HG03442 (cell line): Measurements from ENCODE around the gene RBMS3.
"Not testable (repeated sequence)": the region's sequence is repeated elsewhere in the genome, so short reads cannot be mapped to it uniquely, and the experiment has no call there.

Experiments
- ATAC-seq: cut with Tn5 transposase; IDR thresholded peaks from one replicate; pipeline ENCODE4 v1.9.1; 2021; ENCODE audit warnings: mild to moderate bottlenecking, moderate library complexity; ENCODE audit not compliant: unreplicated experiment

RBMS3 gene

DNA sequence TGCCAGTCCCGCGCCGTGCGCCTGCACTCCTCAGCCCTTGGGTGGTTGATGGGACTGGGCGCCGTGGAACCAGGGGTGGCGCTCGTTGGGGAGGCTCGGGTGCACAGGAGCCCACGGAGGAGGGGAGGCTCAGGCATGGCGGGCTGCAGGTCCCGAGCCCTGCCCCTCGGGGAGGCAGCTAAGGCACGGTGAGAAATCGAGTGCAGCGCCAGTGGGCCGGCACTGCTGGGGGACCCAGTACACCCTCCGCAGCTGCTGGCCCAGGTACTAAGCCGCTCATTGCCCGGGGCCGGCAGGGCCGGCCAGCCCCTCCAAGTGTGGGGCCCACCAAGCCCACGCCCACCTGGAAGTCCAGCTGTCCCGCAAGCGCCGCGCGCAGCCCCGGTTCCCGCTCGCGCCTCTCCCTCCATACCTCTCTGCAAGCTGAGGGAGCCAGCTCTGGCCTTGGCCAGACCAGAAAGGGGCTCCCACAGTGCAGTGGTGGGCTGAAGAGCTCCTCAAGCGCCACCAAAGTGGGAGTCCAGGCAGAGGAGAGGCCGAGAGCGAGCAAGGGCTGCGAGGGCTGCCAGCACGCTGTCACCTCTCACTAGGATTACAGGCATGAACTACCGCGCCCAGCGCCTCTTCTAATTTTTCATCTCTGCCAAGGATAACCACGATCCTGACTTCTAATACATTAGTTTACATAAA is 192.8 kb downstream of the RBMS3 start:
- ATAC-seq = not testable (repeated sequence)

DNA sequence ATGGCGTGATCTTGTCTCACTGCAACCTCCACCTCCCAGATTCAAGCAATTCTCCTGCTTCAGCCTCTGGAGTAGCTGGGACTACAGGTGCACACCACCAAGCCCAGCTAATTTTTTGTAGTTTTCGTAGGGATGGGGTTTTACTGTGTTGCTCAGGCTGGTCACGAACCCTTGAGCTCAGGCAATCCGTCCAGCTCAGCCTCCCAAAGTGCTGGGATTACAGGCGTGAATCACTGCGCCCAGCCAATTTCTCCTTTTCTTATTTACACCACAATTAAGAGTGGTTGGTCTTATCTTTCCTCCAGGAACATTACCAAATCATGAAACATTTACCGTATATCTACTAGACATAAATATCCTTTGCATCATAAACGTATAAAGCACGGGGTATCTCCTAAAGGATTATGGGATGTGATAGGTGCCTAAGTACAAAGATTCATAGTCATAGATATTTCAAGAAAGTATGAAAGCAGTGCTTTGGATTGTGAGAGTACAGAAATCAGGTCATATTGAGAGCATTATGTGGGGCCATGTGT is 194.5 kb downstream of the RBMS3 start:
- no peak for ATAC-seq

DNA sequence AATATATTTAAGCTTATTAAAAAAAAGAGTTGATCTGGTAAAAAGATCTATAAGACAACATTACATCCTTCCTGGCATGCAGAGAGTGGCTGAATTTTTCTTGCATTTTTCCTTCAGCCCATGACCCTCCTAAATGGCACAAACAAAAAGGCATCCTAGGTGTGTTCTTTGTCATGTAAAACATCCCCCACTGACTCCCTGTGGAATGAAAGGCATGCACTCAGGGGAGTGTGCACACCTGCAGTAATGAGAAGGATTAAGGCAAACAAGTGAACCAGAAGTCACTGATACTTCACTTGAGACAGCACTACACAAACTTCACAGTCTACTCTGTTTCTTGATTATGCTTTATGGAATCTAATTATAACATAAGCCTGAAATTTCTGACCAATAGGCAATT is 195.0 kb downstream of the RBMS3 start:
- no peak for ATAC-seq

DNA sequence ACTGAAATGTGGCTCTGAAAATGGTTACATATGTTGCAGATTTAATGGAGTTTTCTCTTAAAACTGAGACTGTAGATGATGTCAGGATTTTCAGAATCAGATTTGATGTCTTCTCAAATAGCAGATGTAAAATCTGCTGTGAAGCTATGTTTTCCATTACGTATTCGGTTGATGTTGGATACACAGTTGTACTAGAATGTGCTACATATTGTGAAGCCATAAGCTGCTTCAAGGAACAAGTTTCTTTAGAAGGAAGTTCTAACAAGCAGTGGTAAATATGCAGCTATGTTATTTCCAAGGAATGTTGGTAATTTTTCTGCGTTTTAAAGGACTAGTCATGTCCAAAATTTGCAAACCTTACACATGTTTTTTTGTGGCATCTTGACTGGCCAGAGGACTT is 197.7 kb downstream of the RBMS3 start:
- ATAC-seq = no peak

DNA sequence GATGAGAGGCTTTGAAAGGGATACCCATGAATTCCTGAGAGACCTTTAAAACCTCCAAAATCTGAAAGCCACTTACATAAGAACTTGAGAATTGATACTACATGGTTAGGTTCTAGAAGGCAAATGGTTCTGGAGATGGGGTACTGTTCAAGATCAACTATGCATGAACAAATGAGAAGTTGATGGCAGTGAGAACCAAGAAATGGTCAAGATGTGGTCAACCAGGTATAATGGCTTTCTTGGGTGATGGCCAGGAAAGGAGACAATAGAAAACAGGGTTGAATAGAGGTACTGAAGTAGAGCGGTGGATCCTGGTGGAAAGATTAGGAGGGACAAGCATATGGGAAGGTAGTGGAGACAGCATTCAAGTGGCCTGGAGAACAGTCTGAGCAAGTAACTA is 200.4 kb downstream of the RBMS3 start:
- ATAC-seq = no peak

DNA sequence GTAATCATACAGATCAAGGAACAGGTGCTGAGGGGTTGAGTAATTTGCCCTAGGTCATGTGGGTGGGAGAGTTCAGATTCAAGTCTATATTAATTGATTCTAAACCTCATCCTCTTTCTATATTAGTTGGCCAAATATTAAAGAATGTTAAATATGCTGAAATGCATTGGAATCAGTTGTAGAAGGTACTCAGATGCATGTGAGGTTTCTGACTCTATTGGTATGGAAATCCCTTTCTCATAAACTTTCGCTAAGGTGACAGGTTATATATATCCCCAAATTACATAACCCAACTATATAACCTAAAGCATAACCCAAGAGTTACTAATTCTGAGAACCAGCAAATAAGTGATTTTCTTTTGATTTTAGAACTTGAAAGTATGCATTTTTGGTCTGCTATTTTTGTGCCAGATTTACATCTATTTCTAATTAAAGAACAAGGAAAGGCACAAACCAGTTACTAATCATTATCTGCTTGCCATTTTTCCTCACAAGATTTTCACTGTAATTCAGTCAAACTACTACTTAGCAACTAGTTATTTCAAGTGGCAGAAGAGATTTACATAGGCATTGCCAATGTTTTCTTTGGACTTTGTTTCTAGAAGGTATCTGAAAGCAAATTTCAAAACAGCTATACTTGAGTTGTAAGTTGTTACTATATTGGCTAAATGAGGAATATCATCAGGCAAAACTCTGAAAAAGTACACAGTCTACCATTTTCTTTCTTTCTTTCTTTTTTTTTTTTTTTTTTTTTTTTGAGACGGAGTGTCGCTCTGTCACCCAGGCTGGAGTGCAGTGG is 201.3 kb downstream of the RBMS3 start:
- no peak for ATAC-seq

DNA sequence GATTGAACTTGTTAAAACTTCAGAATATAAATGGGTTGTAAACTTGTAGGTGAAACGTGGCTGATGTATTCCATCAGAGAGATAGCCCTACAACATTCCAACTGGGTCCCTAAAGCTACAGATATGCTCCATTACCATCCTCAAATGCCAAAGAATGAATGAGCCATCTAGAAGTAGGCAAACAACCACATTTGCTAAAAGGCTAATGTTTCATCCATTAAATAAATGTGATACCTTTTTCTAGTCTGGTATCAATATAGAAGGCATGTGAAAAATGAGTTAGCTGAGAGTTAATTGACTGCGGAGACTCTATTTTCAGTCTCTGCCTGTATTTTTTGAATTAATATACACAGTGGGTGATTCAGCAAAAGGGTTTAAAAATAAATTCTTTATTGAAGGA is 203.8 kb downstream of the RBMS3 start:
- no peak for ATAC-seq

DNA sequence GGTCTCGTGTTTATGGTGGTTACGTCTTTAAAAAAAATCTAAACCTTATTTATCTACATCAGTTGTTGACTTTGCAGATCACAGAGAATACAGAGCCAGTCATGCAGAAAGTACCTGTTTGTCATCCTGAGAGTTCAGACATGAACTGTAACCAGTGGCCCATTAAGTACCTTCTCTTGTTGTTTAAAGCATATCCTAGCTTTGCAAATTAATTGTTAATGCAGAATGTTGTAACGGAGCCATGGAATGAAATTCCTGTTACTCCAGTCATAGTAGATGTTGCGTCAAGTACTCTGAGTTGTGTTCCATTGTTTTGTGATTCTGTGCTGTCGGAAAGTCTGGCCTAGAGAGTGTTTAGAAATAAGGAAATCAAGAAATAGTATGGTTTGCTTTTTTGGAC is 205.2 kb downstream of the RBMS3 start:
- ATAC-seq = no peak

DNA sequence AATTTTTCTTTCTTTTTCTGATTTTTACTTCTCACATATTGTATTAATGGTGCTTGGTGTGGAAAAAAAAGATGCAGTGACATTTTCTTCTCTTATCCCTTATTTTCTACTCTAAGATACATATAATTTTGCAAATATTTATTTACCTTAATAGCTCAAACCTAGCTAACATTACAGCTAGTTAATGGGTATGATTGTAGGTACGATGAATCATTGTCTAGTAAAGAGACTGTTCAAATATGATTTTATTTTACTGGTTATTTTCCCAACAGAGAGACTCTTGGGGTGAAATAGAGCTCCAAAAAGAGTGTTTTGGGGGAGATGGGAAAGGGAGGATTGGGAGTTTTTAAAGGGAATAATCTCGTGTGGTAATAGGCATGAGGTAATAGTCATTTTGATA is 206.0 kb downstream of the RBMS3 start:
- no peak for ATAC-seq

DNA sequence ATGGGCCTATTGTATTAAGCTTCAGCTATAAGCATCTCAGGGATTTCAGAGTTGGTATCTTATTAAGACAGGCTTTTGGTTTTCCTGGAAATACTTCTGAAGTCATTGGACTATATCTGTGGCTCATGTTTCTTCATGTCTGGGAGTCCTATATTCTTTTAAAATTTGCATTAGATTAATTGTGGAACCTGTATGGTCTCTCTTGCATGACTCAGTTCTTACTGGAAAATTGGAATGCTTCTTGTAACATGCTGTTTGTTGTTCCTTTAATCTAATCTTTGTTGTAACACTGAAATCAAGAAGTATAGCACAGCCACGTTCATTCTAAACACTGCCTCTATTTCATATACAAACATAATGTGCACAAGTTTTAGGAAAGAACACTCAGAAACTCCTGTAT is 208.1 kb downstream of the RBMS3 start:
- ATAC-seq = no peak

DNA sequence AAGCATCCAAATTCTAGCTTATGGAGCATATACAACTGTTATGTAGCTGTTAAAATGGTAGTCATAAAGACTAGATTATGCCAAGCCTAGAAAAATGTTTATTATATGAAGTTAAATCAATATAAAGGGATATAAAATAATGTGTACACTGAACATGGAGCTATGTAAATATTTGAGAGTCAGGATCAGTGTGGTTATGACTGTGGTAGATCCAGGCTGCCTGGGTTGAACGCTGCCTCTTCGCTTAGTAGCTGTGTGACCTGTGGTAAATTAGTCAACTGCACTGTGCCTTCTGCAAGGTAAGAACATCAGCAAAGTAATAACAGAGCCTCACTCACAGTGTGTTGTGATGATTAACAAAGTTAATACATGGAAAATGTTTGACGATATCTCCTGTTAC is 212.2 kb downstream of the RBMS3 start:
- no peak for ATAC-seq

DNA sequence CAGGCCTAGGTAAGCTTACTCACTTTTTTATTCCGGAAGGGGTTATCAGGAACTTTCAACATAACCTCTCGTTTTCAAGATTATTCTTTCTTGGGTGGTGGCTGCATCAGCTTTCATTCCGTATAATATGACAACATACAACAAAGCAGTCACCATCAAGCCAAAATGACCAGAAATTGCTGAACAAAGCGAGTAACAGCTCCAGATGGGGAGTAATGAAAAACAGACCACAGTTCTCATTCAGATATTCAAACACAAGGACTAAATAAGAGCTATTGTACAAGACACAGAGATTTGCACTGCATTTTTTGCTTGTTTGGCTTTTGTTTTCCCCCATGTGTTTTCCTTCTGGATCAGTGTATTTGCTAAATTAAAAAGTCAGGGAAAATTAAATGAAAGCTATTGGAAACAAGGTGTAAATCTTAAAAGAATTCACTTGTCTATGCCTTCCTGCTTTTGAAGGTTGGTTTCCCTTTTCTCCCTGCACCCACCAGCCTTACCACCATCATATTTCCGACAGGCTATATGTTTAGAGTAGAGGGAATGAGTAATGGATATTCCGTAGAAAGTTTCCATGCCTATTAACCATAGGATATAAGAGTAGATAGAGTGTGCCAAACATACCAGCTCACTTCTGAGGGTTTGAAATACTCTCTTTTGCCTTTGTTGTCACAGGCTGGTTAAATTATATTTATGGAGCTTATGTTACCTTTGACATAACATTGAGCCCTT is 213.6 kb downstream of the RBMS3 start:
- no peak for ATAC-seq

DNA sequence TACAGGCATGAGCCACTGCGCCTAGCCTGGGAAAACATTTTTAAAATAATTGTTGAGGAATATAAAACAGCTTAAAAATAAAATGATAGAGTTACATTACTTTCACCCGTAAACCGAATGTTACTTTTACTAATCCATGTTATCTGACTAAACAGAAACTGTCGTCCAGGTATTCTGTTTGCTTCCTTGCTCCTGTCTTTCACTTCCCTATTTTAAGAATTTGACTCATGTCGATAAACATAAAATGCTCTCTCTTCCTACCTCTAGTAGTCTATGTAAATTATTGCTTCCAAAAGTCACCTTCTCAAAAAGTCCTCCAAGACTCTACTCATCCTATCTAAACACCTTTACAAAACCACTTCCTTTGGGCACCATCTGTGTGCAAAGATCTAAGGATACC is 216.4 kb downstream of the RBMS3 start:
- ATAC-seq = no peak

DNA sequence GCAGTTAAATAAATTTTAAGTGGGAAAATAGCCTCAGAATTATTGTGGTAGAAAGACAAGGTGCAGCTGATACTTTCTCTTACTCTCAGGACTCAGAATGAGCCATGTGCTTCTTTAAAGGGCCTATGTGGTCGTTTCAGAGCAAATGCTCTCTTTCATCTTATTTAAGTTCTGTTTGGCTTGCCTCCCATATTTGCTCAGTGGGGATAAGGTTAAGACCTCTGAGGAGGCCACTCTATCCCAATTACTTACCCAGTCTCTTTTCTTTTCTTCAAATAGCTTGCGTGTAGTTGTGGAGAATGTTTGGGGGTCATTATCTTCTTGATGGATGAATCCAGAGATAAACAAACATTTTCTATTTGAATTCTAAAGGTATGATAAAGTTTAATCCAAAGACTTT is 221.9 kb downstream of the RBMS3 start:
- ATAC-seq = no peak

DNA sequence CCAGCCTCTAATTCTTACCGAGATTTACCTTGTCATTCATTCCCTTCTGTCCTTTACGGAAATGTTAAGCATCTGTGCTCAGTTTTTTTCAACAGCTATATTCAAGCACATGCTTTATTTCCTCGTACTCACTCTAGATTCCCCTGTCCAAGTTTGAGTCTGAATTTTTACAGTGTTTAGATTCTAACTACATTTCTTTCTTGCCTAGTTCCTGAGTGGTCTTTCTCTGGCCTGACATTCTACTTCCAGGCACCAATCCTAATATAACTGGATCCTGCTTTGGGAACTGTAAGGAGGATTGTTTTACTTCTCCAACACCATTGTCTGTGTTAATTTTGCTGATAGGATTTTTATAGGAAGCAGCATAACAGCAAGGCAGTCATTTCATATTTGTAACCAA is 222.4 kb downstream of the RBMS3 start:
- no peak for ATAC-seq

DNA sequence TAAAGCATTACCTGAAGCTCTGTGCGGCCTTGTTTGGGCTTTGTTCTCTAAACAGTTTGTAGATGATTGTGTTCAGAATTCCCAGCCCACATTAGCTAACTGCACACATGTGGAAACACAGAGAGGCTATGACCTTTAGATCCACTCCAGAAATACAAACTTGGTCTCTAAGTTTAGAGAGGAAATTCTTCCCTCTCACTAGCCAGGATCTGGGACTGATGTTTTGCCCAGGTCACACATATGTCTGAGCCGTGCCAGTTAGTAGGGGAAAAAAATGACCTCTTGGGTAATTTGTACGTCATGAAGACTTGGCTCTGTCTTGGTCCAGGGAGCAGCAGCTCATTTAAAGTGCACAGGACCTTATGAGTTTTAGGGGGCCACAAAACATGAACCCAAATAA is 223.1 kb downstream of the RBMS3 start:
- ATAC-seq = no peak

DNA sequence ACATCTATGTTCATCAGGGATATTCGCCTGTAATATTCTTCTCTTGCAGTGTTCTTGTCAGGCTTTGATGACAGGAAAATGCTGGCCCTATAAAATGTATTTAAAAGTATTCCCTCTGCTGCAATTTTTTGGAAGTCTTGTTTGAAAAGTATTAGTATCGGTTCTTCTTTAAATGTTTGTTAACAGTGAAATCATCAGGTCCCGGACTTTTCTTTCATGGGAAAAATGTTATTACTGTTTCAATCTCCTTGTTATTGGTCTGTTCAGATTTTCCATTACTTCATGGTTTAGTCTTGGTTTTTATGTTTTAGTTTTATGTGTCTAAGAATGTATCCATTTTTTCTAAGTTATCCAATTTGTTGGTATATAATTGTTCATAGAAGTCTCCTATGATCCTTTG is 225.6 kb downstream of the RBMS3 start:
- no peak for ATAC-seq

DNA sequence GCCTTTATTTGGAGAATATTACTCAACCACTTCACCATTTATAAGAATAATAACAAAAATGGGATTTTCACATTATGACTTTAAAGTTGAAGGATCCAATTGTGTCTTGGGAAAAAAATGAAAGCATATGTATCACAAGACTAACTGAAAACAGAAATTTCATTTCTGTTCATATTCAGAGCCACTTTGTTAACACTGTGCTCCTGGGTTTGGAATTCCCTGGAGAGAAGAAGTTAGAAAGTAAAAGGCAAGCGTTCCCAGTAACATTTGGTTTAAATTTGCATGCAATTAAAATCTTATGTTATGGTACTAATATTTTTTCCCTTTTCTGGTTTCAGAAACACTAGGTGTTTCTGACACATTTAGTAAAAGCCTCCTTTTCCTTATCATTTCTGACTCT is 230.8 kb downstream of the RBMS3 start:
- ATAC-seq = no peak

DNA sequence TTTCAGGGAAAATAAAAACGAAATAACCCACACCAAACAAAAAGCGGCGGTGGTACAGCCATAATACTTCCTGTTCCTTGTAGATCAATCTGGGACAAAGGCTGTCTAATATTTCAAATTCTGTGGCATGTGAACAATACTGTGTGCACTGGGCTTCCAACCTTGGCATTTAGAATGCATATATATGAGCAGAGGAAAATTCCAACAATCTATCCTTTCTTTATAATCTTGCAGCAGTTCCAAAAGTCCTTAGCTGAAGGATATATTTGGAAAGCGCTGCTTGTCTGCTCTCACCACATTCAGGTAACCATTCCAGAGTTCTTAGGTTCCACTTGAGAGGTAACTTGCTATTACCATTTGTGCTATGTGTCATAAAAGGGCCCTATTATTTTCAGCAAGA is 231.8 kb downstream of the RBMS3 start:
- ATAC-seq = no peak

DNA sequence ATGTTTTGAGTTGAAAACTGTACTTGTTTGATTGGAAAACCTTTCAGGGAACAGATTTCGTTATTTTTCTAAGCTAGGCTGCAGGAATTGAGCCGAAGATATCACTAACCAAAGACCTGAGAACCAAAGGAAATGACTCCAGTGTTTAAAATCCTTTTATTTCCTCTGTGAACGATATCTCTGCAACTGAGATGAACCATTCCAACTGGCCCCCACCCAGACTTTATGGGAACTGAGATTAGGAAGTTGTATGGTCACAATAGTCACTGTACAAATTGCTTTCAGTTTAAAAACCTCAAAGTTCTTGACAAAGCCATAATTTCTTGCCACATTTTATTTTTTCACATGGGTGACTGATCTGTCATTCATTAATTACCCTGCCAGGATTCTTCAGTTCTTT is 232.4 kb downstream of the RBMS3 start:
- ATAC-seq = no peak

DNA sequence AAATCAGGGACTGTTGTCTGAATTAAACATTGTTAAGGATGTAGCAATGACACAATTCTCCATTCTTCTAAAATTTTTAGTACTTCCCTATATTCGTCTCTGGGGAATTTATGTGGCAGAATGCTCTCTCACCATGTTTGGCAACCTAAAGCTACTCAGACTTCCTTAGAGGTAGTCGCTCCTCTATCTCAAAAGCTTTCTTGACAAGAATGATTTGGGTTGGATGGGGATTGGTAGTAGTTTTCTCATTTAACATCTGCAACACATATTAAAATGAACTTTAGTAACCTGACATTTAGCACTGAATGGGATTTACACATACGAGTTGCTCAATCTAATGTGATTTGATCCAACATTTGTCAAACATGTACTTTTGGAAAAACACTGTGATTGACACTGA is 233.3 kb downstream of the RBMS3 start:
- no peak for ATAC-seq

DNA sequence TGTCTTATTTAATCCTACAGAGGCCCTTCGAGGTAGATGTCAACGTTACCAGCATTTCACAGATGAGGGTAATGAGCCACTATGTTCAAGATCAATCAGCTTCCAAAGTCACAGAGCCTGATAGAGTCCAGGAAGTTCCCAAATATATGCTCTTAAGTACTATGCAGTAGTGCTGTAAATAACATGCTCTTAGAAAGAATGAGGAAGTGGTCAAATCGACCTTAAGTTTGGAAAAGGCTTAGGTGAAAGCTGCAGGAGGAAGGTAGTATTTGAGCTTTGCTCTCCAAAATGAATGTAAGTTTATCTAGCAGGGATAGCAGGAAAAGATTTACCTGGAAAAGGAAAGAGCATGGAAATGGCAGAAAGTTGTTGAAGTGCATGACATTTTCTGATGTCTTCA is 234.0 kb downstream of the RBMS3 start:
- no peak for ATAC-seq
